ENCODE data around the gene LTBP3.

DNA sequence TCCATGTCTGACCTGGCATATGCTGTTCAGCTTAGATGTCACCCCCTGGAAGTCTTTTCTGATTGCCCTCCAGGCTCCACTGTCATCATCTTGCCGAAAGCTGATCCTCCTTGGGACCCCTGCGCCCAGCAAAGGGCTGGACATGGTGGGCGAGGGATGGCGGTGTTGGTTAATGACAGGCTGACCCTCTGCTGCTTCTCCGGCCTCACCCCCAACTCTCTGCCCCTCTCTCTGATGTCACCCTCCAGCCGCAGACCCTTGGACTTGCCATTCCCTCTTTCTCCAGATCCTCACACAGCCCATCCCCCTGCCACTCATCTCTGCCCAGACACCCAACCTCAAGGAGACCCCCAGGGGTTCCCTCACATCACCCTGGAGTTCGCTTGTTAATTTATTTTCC lies 20.0 kb upstream of the LTBP3 start:
- TF ChIP-seq, protein P1, sequence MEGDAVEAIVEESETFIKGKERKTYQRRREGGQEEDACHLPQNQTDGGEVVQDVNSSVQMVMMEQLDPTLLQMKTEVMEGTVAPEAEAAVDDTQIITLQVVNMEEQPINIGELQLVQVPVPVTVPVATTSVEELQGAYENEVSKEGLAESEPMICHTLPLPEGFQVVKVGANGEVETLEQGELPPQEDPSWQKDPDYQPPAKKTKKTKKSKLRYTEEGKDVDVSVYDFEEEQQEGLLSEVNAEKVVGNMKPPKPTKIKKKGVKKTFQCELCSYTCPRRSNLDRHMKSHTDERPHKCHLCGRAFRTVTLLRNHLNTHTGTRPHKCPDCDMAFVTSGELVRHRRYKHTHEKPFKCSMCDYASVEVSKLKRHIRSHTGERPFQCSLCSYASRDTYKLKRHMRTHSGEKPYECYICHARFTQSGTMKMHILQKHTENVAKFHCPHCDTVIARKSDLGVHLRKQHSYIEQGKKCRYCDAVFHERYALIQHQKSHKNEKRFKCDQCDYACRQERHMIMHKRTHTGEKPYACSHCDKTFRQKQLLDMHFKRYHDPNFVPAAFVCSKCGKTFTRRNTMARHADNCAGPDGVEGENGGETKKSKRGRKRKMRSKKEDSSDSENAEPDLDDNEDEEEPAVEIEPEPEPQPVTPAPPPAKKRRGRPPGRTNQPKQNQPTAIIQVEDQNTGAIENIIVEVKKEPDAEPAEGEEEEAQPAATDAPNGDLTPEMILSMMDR (IDR thresholded peaks at IDR 0.05; ENCODE audit: insufficient read depth, low read length, poor library complexity, severe bottlenecking): no peak
- TF ChIP-seq EZH2phosphoT487 (conservative IDR thresholded peaks at IDR 0.05; ENCODE audit: low read length): no peak
